Endothelial cell of umbilical vein (primary cell): ENCODE data around the gene UNC5B. TPM values are rescaled to one million over a fixed set of nuclear protein-coding genes. Genes with fewer than 3 reads are reported as not detected.

ENCODE experiments used
- BruUV-seq: library from RNA; stranded (reverse); fragments of 400-500 nt; replicated peaks from 2 replicates; lab custom pipeline; 2021; lab: Mats Ljungman, UMichigan
- CTCF ChIA-PET: fragments of 300-600, 350-600 bp; sonication (Branson Sonifier 250); formaldehyde crosslinking; loops from one replicate; lab custom pipeline; 2021; ENCODE audit warnings: antibody characterized with exemption, inconsistent platforms; lab: Charles Lee
- POLR2A ChIA-PET: fragments of 300-600, 350-600 bp; sonication (Branson Sonifier 250); formaldehyde crosslinking; loops from one replicate; lab custom pipeline; 2021; ENCODE audit warnings: antibody characterized with exemption, inconsistent platforms; lab: Charles Lee
- DNase-seq: peaks from one replicate; pipeline ENCODE4 v3.0.0-alpha.2; 2011; ENCODE audit warnings: low read depth, low spot score
- FAIRE-seq: peaks from 2 replicates; lab custom pipeline; 2011; peaks lifted over from hg19 to GRCh38; lab: Jason Lieb, UNC
- H2AFZ ChIP-seq: 2 replicates; pipeline ENCODE4 v1.6.0; 2012; ENCODE audit warnings: low read depth, low read length, control low read depth, inconsistent platforms
- H3K27ac ChIP-seq: 2 replicates; pipeline ENCODE4 v1.5.1; 2011; ENCODE audit warnings: low read depth, mild to moderate bottlenecking, control low read depth, low read length, moderate library complexity; ENCODE audit not compliant: insufficient read depth
- H3K27me3 ChIP-seq, 2 experiments: 2 replicates each; pipeline versions ENCODE4 v1.6.0 to v1.6.1; 2011; ENCODE audit warnings: low read length in 2 of 2, mixed read lengths in 1 of 2; ENCODE audit not compliant: control insufficient read depth in 2 of 2, insufficient read depth in 2 of 2
- H3K36me3 ChIP-seq, 2 experiments: 2 replicates in 1 of 2; 3 replicates in 1 of 2; pipeline ENCODE4 v1.5.1; 2011; ENCODE audit warnings: low read length in 2 of 2, mild to moderate bottlenecking in 1 of 2, moderate library complexity in 1 of 2; ENCODE audit not compliant: control insufficient read depth in 2 of 2, insufficient read depth in 2 of 2; ENCODE audit errors: extremely low read depth in 1 of 2
- H3K4me1 ChIP-seq: 3 replicates; pipeline ENCODE4 v1.5.1; 2011; ENCODE audit warnings: mild to moderate bottlenecking, low read length; ENCODE audit not compliant: control insufficient read depth, insufficient read depth; ENCODE audit errors: extremely low read depth
- H3K4me2 ChIP-seq: 2 replicates; pipeline ENCODE4 v1.6.1; 2011; ENCODE audit warnings: low read length, control low read depth, mixed read lengths; ENCODE audit not compliant: insufficient read depth
- H3K4me3 ChIP-seq, 3 experiments: fragments of 200-600 bp in 1 of 3; sonication (generic), shearing (Covaris generic) in 1 of 3; replicated peaks in 1 of 3; 2 replicates each; pipeline ENCODE4 v1.5.1; 2011 to 2016; ENCODE audit warnings: control low read depth in 3 of 3, low read length in 3 of 3, mild to moderate bottlenecking in 2 of 3, inconsistent platforms in 1 of 3, low read depth in 1 of 3, moderate library complexity in 1 of 3; ENCODE audit not compliant: insufficient read depth in 1 of 3
- H3K79me2 ChIP-seq: 2 replicates; pipeline ENCODE4 v1.6.0; 2012; ENCODE audit warnings: low read length, inconsistent platforms; ENCODE audit not compliant: control insufficient read depth, insufficient read depth
- H3K9ac ChIP-seq: replicated peaks from 2 replicates; pipeline ENCODE3; 2011; ENCODE audit warnings: low read length, control low read depth; ENCODE audit not compliant: insufficient read depth; ENCODE audit errors: extremely low read depth
- H3K9me1 ChIP-seq: replicated peaks from 3 replicates; pipeline ENCODE4 v1.6.0; 2011; ENCODE audit warnings: mild to moderate bottlenecking, low read length; ENCODE audit not compliant: control insufficient read depth, insufficient read depth; ENCODE audit errors: extremely low read depth
- H3K9me3 ChIP-seq: replicated peaks from 2 replicates; pipeline ENCODE4 v1.5.1; 2012; ENCODE audit warnings: low read length, inconsistent platforms; ENCODE audit not compliant: control insufficient read depth, insufficient read depth
- H4K20me1 ChIP-seq: replicated peaks from 2 replicates; pipeline ENCODE3; 2011; ENCODE audit warnings: mild to moderate bottlenecking, low read length; ENCODE audit not compliant: control insufficient read depth, insufficient read depth; ENCODE audit errors: extremely low read depth
- EZH2 ChIP-seq: IDR thresholded peaks from 2 replicates; pipeline ENCODE4 v1.6.1; 2012; ENCODE audit warnings: borderline replicate concordance, low read depth, mild to moderate bottlenecking, moderate library complexity, low read length, inconsistent platforms; ENCODE audit not compliant: severe bottlenecking
- FOS ChIP-seq: IDR thresholded peaks from 2 replicates; pipeline ENCODE4 v1.6.1; 2011; ENCODE audit warnings: mild to moderate bottlenecking, low read length, moderate library complexity, borderline replicate concordance; ENCODE audit not compliant: insufficient read depth
- GATA2 ChIP-seq: IDR thresholded peaks from 2 replicates; pipeline ENCODE4 v1.7.0; 2011; ENCODE audit warnings: low read depth, mild to moderate bottlenecking, moderate library complexity, mixed read lengths, low read length; ENCODE audit not compliant: insufficient read length, insufficient read depth
- JUN ChIP-seq: IDR thresholded peaks from 2 replicates; pipeline ENCODE4 v1.6.1; 2011; ENCODE audit warnings: borderline replicate concordance, low read depth; ENCODE audit not compliant: insufficient read length, insufficient read depth
- MYC ChIP-seq: IDR thresholded peaks from one replicate; pipeline ENCODE4 v1.6.1; 2011; ENCODE audit warnings: mild to moderate bottlenecking, low read depth, low read length
- POLR2A ChIP-seq: IDR thresholded peaks from 2 replicates; pipeline ENCODE4 v1.6.1; 2012; ENCODE audit warnings: low read depth, mild to moderate bottlenecking, control low read depth, low read length
- POLR2AphosphoS5 ChIP-seq: IDR thresholded peaks from 2 replicates; pipeline ENCODE4 v1.6.1; 2012; ENCODE audit warnings: low read depth, mild to moderate bottlenecking, control low read depth, low read length, moderate library complexity; ENCODE audit not compliant: insufficient read depth
- dilution Hi-C: fragments of 300-500 bp; cut with MboI; formaldehyde crosslinking; loops from one replicate; pipeline ENCODE4 v1.15.0; 2019; ENCODE audit warnings: low sequenced_read_pairs; ENCODE audit not compliant: extremely low pct_ligation_motif_present
- intact Hi-C: fragments of 100-400 bp; cut with micrococcal nuclease; formaldehyde crosslinking; loops from one replicate; pipeline ENCODE4 v1.10.0; 2022
- polyA plus RNA-seq, 4 experiments: library from polyadenylated mRNA; depleted of rRNA in 3 of 4; stranded (reverse) in 3 of 4; unstranded in 1 of 4; fragments of >200 nt; gene quantifications; 2 replicates each; pipeline versions ENCODE4 v1.2.1 to v1.2.3, GENCODE V29; 2011 to 2012; ENCODE audit warnings: missing spikeins in 1 of 4
- total RNA-seq: library from RNA; stranded (reverse); gene quantifications from 2 replicates; pipeline ENCODE4 v1.2.3, GENCODE V29; 2021
- TF ChIP-seq, protein P1 (sequence below), 2 donors: IDR thresholded peaks; 1 replicate in 1 of 2; 2 replicates in 1 of 2; pipeline ENCODE4 v1.5.1; 2011; ENCODE audit warnings: low read length in 2 of 2, mild to moderate bottlenecking in 2 of 2, moderate library complexity in 2 of 2, control low read depth in 1 of 2, inconsistent platforms in 1 of 2, low read depth in 1 of 2; ENCODE audit not compliant: insufficient read depth in 1 of 2; ENCODE audit errors: extremely low read depth in 1 of 2
- TF ChIP-seq, protein P2 (sequence below): IDR thresholded peaks from 2 replicates; pipeline ENCODE4 v1.6.1; 2011; ENCODE audit not compliant: insufficient read depth, insufficient read length

UNC5B gene
- total and polyA plus RNA-seq, 2 donors (not counting 3 experiments of a cell fraction or from before 2014, with no cell fraction given), result 0.39 to 2.5 TPM

DNA sequence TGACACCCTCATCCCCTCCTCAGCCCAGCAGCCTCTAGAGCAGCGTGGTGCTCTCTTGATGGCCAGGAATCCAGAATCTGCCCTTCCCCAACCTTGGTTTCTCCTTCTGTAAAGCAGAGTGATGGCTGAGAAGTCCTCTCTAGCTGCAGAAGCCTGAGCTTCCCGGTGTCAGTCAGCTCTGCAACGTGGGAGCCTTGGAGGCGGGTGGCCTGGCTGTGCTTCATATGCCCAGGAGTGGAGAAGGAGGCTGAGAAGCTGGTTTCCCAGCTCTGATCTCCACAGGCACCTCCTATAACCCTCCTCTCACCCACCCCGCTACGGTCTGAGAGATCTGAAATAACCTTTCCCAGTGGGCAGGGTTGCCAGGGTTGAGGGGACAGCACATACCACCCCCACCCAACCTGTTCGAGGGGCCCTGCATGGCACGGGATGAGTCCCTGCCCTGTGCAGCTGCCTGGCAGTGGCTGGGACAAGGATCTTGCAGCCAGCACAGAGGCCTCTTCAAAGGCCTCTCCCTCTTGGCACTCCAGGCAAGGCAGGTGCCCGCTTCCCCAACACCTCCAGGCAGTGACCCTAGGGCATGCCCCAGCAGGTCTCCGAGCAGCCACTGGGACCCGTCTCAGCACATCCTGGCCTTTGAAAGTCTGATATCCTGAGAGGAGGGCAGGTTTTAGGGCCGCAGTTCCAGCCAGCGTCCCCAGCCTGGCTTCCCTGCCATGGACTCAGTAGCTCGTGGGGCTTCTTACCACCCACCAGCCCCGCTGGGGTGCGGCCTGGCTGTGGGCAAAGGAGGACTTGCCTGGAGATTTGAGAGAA, 88.4 kb downstream of the UNC5B start:
- no peak for FAIRE-seq
- Histone ChIP-seq H2AFZ (no peak overlapping the region), H3K4me2 (no peak overlapping the region), H3K4me3 (no peak overlapping the region), H3K27me3 (no peaks in the 10 kb centered on the region), H3K36me3 (no peaks in the 10 kb centered on the region), H3K9ac (no peak overlapping the region), H3K4me1 (no peaks in the 10 kb centered on the region), H3K9me1 (no peaks in the 10 kb centered on the region), H3K79me2 (no peaks in the 10 kb centered on the region), H3K27ac (no peak overlapping the region), H4K20me1 (no peaks in the 10 kb centered on the region), H3K9me3 (no peaks in the 10 kb centered on the region)
- POLR2A ChIA-PET, result no interaction called here
- no peak for DNase-seq
- dilution Hi-C loops, result no loop called here
- CTCF ChIA-PET, result no interaction called here
- no peak for TF ChIP-seq MYC
- TF ChIP-seq, protein P1, sequence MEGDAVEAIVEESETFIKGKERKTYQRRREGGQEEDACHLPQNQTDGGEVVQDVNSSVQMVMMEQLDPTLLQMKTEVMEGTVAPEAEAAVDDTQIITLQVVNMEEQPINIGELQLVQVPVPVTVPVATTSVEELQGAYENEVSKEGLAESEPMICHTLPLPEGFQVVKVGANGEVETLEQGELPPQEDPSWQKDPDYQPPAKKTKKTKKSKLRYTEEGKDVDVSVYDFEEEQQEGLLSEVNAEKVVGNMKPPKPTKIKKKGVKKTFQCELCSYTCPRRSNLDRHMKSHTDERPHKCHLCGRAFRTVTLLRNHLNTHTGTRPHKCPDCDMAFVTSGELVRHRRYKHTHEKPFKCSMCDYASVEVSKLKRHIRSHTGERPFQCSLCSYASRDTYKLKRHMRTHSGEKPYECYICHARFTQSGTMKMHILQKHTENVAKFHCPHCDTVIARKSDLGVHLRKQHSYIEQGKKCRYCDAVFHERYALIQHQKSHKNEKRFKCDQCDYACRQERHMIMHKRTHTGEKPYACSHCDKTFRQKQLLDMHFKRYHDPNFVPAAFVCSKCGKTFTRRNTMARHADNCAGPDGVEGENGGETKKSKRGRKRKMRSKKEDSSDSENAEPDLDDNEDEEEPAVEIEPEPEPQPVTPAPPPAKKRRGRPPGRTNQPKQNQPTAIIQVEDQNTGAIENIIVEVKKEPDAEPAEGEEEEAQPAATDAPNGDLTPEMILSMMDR (IDR thresholded peaks at IDR 0.05; ENCODE audit: extremely low read depth in 1 of 2, insufficient read depth in 1 of 2, low read depth in 1 of 2, low read length in 2 of 2), result no peak
- TF ChIP-seq GATA2, result no peak
- TF ChIP-seq POLR2A, result no peak
- no peak for TF ChIP-seq JUN
- TF ChIP-seq, protein P2, sequence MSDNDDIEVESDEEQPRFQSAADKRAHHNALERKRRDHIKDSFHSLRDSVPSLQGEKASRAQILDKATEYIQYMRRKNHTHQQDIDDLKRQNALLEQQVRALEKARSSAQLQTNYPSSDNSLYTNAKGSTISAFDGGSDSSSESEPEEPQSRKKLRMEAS, result no peak
- TF ChIP-seq POLR2AphosphoS5, result no peak
- TF ChIP-seq FOS, result no peak
- TF ChIP-seq EZH2, result no peak
- intact Hi-C loops, result no loop called here
- BruUV-seq, result no TSS peak
